Measurements from ENCODE around the gene BPIFB4.

GRCh38 chr20:33068251-33068939, 11.0 kb upstream of the BPIFB4 start:
- no peak for TF ChIP-seq CTCF (IDR thresholded peaks at IDR 0.05)
- TF ChIP-seq EZH2 (IDR thresholded peaks at IDR 0.05; ENCODE audit: borderline replicate concordance, insufficient read depth, low read depth, low read length, poor library complexity, severe bottlenecking): no peak
